Stimulated activated CD8-positive, alpha-beta memory T cell treated with anti-CD3 and anti-CD28 coated beads, Interleukin-2, amount 100 ng/mL, for 1 hour (primary cell): Measurements from ENCODE around the gene SLC18A3.

ENCODE experiments used
- DNase-seq, 2 donors: peaks; one replicate each; pipeline ENCODE4 v3.0.0-alpha.2; 2020; ENCODE audit warnings: low read depth in 2 of 2

SLC18A3 gene

DNA sequence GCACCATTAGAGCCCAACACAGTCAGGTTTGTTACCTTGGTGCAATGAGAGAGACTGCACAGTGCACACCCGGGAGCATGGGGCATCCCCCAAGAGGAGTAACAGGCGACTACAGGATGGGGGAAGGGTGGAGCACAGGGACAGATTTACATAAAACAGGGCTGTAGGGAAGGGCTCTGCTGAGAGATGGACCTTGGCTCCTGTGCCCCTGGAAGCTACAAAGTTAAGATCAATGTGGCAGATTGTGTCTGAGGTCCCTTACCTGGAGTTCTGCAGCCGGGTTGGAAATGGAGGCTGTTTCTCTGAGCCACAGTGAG lies 13.7 kb upstream of the SLC18A3 start:
- no peak for DNase-seq

DNA sequence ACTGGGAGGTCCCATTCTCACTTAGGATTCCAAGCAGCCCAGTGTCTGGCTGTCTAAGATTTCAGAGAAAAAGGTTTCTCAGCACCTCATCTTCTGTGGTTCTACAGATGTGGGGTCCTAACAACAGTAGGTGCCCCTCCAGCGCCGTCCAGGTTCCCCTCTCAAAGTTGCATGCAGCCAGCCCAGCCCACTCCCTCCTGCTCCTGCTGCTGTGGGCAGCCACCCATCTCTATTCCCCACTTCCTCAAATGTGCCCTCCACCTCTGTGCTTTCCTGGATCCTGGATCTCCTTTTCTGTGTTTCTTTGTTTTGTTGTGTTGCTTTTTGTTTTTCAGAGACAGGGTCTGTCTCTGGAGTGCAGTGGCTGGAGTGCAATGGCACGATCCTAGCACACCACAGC lies 13.3 kb upstream of the SLC18A3 start:
- DNase-seq = no peak

DNA sequence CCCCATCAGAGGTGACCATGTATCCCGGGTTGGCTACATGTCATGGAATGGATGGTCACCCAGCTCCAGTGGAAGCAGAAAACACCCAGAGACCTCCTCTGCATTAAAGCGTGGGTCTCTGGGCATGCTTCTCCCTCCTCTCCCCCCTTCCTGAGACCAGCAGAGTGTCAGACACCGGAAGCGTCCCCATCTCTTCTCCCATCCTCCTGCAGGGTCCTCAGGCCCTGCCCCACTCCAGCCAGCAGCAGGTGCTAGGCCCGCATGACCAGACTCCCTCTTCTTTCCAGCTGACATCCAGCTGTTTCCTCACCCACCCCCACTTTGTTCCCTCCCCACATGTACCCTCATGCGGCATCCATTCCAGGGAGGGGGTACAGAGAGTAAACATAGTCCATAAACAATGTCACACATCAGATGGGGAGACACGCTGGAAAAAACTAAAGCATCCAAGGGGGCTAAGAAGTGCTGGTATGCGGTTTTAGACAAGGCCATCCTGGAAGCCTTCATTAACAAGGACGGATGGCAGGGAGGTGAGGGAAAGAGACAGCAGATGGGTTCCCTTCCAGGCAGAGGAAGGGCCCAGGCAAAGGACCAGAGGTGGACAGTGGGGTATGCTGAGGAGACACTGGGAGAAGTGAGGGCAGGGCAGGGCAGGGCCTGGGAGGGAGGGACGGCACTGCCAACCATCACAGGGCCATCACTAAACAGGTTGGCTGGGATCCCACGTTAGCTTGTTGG lies 12.5 kb upstream of the SLC18A3 start:
- no peak for DNase-seq

DNA sequence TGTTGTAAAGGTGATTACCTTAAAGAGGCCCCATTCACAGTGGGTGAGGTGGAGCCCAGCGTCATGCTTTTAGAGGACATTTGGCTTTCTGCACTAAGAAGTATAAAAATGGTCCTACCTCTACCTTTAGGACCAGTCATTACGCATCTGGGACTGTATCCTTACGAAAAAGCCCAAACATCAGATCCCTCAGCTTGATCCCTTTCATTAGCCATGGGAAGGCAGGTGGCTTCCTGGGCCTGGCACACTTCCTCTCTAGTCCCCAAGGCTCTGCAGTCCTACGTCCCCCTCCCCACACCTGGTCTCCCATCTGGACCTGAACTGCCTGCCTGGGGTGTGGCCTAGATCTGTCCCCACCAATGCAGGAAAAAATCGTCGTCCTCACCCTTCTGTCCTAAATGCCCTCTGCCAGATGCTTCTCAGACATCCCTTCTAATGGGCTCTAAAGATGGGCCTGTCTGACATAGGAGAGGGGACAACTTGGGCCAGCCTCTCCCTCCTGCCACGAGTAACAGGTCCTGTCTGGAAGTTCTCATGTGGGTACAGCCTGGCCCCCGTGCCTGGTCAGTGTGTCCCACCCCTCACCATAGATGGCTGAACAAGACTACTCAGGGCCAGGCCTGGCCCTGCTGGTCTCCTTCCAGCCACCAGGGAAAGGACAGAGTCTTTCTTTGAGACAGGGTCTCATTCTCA lies 11.8 kb upstream of the SLC18A3 start:
- DNase-seq = no peak

DNA sequence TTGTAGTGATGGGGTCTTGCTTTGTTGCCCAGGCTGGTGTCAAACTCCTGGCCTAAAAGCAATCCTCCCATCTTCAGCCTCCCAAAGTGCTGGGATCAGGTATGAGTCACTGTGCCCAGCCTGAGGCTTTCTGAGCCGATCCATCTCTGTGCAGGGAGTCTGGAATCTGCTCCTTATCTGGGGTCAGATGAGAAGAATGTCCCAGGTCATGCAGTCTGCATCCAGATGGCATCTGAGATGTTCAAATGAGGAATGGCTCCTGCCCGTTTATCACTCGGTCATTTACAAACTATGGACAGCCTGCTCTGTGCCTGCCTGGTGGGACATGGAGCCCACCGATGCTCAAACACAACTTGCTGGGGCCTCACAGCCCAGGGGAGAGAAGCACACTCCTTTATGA lies 11.1 kb upstream of the SLC18A3 start:
- no peak for DNase-seq

DNA sequence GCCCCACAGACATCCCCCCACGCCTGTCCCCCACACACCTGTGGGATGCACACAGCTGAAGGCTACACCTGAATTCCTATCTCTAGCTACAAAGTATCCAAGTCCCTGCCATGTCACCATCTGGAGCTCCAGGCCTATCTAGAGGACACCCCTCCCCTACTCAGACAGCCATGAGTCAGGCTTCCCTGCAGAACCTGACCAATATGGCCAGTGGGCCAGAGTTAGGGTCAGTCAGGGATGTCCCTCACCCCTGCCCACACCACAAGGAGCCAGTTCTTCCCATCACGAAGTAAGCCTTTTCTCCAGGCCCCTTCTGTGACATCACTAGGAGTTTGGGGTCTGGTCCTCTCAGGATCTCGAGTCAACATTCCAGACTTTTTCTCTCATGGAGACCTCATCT lies 10.6 kb upstream of the SLC18A3 start:
- DNase-seq = no peak

DNA sequence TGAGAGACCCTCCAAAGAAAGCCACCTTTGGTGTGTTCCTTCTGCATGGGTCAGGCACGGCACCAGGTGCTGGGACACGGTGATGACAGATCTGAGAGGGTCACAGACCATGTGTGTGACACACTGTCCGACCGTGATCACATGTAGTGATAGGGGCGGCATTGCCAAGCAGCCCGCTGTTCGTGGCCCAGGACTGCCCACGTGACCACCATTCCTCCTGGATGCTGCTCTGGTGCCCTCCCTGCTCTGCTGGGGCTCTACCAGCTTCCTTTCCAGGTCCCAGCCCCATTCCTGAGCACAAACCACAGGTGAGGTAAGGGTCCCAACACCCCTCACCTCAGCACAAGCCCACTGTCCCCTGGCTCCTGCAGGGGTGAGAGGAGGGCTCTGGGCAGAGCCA lies 10.1 kb upstream of the SLC18A3 start:
- DNase-seq = no peak

DNA sequence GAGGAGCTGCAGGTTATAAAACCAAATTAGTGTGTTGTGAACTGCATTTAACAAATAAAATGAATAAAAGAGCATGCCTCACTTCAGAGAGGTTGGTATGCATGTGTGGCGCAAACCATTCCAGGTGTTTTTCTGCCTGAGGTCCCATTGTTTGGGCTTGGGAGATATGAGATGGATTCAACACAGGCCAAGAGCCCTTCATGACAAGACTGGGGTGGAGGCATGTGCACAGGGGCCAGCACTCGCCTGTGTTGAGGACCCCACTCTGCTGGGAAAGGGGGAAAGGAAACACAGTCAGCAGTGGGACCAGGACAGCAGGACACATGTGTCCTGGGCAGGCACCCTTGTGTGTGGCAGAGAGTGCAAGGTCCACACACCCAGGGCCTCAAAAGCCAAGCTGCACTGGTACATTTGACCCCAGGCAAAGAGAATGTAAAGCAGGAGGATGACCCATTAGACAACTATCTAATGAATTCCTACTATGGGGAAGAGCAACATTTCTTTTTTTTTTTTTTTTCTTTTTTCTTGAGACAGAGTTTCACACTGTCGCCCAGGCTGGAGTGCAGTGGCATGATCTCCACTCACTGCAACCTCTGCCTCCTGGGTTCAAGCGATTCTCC lies 9.2 kb upstream of the SLC18A3 start:
- no peak for DNase-seq

DNA sequence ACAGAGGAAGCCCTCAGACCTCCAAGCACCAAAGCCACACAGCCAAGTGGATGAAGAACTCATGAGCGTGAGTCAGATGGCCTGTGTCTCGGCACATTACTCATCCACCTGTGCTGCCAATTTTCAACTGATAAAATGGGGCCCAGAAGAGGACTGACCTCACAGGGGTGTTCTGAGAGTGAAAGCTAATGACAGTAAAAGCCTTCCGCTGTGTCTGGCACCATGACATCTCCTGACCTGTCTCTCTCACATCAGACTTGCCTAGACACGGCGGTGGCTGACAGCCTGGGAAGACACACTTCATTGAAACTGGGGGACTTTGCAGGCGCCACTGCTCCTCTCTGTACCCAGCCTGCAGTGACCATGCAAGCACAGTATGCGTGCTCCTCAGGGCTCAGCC lies 8.3 kb upstream of the SLC18A3 start:
- no peak for DNase-seq

DNA sequence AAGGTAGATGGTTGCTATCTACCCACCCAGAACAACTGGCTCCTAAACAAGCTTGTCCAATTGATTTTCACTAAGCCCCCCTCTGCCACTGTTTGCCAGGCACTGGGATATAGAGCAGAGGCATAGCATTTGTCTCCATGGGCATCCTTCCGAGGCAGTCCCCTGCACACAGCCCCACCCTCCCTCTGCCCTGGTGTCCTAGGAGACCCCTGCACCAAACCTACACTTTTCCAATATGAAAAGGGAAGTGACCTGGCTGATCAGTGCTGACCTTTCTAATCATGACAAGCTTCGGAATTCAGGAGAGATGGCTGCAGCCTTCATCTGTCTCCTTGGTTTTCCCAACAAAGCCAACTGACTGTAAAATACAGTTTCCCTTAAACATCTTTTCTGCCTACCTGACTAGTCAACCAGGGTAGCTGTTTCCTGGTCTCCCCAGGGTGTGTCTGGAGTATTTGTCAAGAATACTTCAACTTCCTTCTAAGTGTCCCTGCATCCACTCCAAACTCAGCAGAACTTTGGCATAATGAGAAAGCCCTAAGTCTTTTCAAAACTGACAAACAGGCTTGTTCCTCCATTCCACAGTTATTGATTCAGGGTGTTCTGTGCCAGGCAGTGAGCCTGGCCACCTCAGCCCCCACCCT lies 7.6 kb upstream of the SLC18A3 start:
- DNase-seq = no peak

DNA sequence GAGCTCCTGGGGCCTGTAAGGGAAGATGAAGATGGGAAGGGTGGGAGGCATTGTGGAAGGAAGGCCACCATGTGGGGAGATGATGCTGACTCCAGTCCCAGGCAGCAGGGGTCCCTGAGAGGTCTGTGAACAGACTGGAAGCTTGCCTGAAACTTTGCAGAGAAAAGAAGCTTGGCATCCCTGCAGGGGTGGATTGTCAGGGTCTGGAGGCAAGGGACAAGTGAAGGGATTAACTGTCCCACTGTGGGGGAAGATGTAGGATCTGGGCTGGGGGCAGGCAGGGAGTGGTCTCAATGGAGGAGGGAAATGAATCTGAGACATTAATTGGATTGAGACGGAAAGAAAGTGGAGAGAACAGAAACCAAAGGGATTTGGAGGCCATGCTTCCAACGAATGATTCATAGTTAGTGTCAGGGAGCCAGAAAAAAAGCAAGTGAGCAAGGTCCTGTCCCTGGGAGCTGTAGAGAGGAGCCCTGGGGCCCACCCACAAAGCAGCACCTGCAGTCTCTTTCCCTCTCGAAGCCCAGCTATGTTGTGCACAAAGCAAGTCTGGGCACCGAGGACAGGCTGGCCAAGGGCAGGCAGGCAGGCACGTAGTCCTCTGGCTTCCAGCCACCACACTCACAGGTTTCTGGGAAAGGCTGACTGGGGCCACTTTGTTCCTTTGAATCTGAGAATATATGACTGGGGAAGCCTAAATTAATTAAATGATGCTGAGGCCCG lies 4.7 kb upstream of the SLC18A3 start:
- no peak for DNase-seq

DNA sequence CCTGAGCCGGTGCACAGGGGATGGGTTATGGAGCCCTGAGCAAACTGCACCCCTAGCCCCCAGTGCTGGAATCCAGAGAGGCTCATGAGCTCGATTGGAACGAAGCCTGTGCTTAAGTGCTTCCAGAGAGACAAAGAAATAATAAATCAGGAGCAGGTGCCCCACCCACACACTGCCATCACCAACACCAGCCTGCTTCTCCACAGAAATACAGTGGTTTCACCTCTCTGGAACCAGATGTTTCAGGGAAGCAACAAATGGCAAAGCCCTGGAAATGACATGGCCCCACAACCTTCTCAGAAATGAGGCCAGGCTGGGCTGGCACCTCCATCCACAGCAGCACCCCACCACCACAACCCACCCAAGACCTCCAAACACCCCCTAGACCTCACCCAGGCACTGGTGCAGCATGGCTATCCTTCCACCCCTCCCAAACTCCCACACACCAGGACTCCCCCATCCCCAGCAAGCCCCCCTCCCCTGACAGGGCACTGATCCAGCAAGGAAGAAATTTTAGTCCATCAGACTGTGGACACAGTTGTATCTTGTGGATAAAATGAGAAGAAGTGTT lies 4.1 kb upstream of the SLC18A3 start:
- DNase-seq = no peak

DNA sequence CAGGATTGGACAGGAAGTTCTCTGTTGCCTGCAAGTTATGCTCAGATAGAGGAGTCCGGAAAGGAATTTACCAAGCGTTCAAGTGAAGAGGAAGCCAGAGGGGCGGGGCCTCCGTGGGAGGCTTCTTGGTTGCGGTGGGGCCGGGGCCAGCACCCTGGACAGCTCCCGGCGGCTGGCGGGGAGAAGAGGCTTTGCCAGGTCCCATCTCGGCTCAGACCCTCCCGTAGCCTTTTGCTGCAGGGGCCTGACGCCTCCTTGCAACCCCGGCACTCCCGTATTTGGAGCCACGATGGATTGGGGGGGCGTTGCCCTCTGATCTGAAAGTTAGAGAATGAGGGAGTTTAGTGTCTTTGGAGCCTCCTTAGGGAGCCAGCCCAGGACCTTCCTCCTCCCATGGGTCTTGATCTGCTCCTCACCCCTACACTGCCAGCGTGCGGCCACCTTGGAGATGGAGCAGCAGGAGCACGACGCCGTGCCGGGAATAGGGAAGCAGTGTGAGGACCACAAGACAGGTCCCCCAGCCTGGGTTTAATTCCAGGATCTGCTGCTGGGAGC lies 3.1 kb upstream of the SLC18A3 start:
- peak; percentile 26 to 34 for DNase-seq

DNA sequence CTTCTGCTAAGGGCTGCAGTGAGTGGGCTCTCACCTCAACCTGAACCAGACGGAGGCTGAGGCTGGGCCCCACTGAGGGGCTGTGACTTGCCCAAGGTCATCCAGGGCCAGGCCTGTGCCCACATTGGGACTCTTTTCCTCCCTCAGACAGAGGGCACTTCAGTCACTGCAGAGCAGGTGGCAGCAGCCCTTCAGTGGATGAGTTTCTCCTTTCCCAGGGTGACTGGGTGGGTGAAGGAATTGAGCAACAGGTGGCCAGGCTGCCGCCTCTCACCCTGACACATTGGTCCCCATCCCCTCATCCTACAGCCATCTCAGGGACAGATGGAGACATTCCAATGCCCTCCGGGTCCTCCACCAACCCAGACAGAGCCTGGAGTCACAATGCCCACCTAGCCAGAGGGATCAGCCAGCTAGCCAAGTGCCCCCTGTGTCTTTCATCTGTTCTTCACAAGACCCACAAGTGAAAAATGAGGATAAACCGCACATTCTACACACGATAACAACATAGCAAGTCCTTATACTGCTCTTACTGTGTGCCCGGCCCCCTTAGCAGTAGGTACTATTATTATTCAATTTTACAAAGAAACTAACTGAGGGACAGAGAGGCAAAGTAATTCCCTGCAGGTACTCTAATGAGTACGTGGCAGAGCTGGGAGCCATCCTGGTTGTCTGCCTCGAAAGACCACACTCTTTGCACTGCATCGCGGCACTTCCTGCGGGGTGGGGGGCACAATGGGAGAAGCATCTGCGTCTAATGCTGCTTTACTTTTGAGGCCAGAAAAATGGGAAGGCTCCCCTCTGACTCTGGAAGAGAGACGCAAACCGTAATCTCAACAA lies 1.7 kb upstream of the SLC18A3 start:
- no peak for DNase-seq

DNA sequence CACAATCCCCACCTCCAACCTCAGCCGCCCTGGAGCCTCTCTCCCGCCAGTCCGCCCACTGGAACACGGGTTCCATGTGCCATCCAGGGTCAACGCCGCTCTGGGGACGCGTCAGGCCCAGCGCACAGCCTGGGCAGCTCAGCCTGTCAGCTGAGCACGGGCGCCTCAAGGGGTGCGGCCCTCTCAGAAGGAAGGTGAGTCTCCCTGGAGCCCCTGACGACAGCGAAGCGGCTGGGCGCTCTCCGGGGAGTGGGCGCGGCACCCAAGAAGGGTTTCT lies 1.2 kb upstream of the SLC18A3 start:
- DNase-seq = no peak

DNA sequence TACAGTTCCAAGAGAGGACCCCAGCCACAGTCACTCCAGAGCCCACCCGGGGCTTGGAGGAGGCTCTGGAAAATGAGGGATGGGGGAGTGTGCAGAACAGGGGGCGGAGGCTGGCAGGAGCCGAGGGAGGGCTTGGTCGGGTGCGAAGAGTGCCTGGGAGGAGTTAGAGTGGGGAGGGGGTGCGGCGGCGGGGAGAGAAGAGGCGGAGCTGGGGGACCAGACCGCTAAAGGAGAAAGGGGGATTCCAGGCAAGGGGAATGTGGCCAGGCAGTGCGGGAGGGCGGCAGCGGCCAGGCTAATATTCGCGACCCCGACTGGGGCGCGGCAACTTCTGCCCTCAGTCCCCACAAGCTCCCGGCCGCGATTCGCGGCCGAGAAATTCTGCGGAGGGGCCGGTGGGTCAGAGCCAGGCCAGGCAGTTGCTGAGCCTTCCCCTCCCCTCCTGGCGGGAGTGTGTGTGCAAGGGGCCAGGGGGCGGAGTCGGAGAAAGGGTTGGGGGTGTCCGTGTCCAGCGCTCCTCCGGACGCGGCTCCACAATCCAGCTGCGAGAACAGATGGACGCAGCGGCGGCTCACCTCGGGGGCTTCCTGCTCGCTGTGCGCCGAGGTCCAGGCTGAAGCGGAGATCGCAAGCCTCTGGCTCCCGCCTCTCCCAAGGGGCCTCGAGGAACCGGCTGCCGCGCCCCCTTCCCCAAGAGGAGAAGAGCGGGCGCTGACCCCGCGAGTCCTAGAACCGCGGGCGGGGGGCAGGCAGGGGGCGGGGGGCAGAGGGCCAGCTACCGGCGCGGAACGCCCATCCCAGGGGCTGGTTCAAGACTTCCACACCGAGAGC lies 612 bp upstream of the SLC18A3 start:
- no peak for DNase-seq

DNA sequence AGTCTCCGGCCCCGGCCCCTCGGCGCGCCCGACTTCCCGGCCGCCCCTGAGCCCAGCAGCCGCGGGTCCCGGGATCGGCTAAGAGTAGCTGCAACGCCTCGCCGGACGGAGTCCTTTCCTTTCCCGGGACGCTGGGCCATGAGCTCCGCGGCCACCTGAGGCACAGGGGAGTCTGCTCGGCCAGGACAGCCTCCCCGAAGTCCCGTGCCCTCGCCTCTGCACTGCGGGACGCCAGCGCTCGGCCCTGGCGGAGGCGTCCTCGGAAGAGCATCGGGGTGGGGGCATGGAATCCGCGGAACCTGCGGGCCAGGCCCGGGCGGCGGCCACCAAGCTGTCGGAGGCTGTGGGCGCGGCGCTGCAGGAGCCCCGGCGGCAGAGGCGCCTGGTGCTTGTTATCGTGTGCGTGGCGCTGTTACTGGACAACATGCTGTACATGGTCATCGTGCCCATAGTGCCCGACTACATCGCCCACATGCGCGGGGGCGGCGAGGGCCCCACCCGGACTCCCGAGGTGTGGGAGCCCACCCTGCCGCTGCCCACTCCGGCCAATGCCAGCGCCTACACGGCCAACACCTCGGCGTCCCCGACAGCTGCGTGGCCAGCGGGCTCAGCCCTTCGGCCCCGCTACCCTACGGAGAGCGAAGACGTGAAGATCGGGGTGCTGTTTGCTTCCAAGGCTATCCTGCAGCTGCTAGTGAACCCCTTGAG lies 502 bp downstream of the SLC18A3 start:
- no peak for DNase-seq

DNA sequence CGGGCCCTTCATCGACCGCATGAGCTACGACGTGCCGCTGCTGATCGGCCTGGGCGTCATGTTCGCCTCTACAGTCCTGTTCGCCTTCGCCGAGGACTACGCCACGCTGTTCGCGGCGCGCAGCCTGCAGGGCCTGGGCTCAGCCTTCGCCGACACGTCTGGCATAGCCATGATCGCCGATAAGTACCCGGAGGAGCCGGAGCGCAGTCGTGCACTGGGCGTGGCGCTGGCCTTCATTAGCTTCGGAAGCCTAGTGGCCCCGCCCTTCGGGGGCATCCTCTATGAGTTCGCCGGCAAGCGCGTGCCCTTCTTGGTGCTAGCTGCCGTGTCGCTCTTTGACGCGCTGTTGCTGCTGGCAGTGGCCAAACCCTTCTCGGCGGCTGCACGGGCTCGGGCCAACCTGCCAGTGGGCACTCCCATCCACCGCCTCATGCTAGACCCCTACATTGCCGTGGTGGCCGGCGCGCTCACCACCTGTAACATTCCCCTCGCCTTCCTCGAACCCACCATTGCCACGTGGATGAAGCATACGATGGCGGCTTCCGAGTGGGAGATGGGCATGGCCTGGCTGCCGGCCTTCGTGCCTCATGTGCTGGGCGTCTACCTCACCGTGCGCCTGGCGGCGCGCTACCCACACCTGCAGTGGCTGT lies 1.2 kb downstream of the SLC18A3 start:
- DNase-seq = no peak
